Chondrocyte (in vitro differentiated cells): Measurements from ENCODE around the gene RNF151. TPM values are rescaled to one million over a fixed set of nuclear protein-coding genes. Genes with fewer than 3 reads are reported as not detected.
A peak's percentile ranks its signal among the peaks of the same experiment; 100 is the strongest.

ENCODE experiments used
- DNase-seq: peaks from one replicate; pipeline ENCODE4 v3.0.0; 2021; ENCODE audit warnings: mixed read lengths, low spot score
- H3K27ac Mint-ChIP-seq: one replicate; pipeline ENCODE4 v1.8.0; 2021; ENCODE audit warnings: mild to moderate bottlenecking, moderate library complexity, mixed read lengths; ENCODE audit not compliant: unreplicated experiment
- H3K27me3 Mint-ChIP-seq: 2 replicates; pipeline ENCODE4 v1.8.0; 2021; ENCODE audit warnings: low read depth, mixed read lengths
- H3K36me3 Mint-ChIP-seq: 2 replicates; pipeline ENCODE4 v1.8.0; 2021; ENCODE audit warnings: low read depth, mixed read lengths
- H3K4me1 Mint-ChIP-seq: 2 replicates; pipeline ENCODE4 v1.8.0; 2021; ENCODE audit warnings: low read depth, mild to moderate bottlenecking, mixed read lengths
- H3K4me3 Mint-ChIP-seq: one replicate; pipeline ENCODE4 v1.8.0; 2021; ENCODE audit warnings: mild to moderate bottlenecking, moderate library complexity, mixed read lengths; ENCODE audit not compliant: unreplicated experiment
- H3K9me3 Mint-ChIP-seq: 2 replicates; pipeline ENCODE4 v1.8.0; 2021; ENCODE audit warnings: low read depth, mixed read lengths
- total RNA-seq: library from RNA; stranded (reverse); gene quantifications from 3 replicates; pipeline ENCODE4 v1.2.1, GENCODE V29; 2021
- TF ChIP-seq, protein P1 (sequence below): fragments of 200-600 bp; sonication (generic); IDR thresholded peaks from 2 replicates; pipeline ENCODE4 v1.5.0; 2021; ENCODE audit warnings: antibody characterized with exemption, mild to moderate bottlenecking, moderate library complexity

The RNF151 gene
- total RNA-seq, 1 donor from 2014 or later, result not detected

DNA sequence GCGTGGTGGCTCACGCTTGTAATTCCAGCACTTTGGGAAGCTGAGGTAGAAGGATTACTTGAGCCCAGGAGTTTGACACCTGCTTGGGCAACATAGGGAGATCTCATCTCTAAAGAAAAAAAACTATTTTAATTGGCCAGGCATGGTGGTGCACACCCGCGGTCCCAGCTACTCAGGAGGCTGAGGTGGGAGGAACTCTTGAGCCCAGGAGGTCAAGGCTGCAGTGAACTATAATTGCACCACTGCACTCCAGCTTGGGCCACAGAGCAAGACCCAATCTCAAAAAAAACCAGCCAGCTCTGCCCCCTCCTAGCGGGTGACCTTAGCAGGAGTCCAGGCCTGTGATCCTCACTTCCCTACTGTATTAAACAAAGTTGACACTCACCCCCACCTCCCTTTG is 42.6 kb upstream of the RNF151 start:
- H3K27me3 Mint-ChIP-seq, result peaks cover 26% of the 10 kb centered on the region
- H3K9me3 Mint-ChIP-seq, result no peaks in the 10 kb centered on the region
- TF ChIP-seq, protein P1, sequence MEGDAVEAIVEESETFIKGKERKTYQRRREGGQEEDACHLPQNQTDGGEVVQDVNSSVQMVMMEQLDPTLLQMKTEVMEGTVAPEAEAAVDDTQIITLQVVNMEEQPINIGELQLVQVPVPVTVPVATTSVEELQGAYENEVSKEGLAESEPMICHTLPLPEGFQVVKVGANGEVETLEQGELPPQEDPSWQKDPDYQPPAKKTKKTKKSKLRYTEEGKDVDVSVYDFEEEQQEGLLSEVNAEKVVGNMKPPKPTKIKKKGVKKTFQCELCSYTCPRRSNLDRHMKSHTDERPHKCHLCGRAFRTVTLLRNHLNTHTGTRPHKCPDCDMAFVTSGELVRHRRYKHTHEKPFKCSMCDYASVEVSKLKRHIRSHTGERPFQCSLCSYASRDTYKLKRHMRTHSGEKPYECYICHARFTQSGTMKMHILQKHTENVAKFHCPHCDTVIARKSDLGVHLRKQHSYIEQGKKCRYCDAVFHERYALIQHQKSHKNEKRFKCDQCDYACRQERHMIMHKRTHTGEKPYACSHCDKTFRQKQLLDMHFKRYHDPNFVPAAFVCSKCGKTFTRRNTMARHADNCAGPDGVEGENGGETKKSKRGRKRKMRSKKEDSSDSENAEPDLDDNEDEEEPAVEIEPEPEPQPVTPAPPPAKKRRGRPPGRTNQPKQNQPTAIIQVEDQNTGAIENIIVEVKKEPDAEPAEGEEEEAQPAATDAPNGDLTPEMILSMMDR, result no peak
- no peak overlapping the region for H3K27ac Mint-ChIP-seq
- H3K4me3 Mint-ChIP-seq, result no peak overlapping the region
- DNase-seq, result no peak
- peaks cover 15% of the 10 kb centered on the region for H3K4me1 Mint-ChIP-seq
- H3K36me3 Mint-ChIP-seq, result peaks cover 1% of the 10 kb centered on the region

- Mint-ChIP-seq H3K27me3 (peaks cover 12% of the 10 kb centered on the region), H3K27ac (no peak overlapping the region), H3K4me1 (peaks cover 12% of the 10 kb centered on the region), H3K4me3 (no peak overlapping the region), H3K36me3 (peaks cover 1% of the 10 kb centered on the region), H3K9me3 (no peaks in the 10 kb centered on the region)
- TF ChIP-seq, protein P1, result no peak
- DNase-seq, result no peak
These were observed 40.4 kb upstream of the RNF151 start for GRCh38 chr16:1926271-1926670.

GRCh38 chr16:1929105-1929504 is 37.6 kb upstream of the RNF151 start:
- Mint-ChIP-seq H3K4me1 (peaks cover 3% of the 10 kb centered on the region), H3K27me3 (no peaks in the 10 kb centered on the region), H3K27ac (no peak overlapping the region), H3K36me3 (no peaks in the 10 kb centered on the region), H3K4me3 (peak overlapping the region; percentile 64), H3K9me3 (no peaks in the 10 kb centered on the region)
- TF ChIP-seq, protein P1, result no peak
- DNase-seq, result no peak

GRCh38 chr16:1929578-1930337 is 36.9 kb upstream of the RNF151 start:
- Mint-ChIP-seq H3K4me3 (peak overlapping the region; percentile 65), H3K27me3 (no peaks in the 10 kb centered on the region), H3K27ac (no peak overlapping the region), H3K9me3 (no peaks in the 10 kb centered on the region), H3K4me1 (peaks cover 3% of the 10 kb centered on the region), H3K36me3 (no peaks in the 10 kb centered on the region)
- DNase-seq, result peak; percentile 96
- TF ChIP-seq, protein P1, result peak; percentile 97

DNA sequence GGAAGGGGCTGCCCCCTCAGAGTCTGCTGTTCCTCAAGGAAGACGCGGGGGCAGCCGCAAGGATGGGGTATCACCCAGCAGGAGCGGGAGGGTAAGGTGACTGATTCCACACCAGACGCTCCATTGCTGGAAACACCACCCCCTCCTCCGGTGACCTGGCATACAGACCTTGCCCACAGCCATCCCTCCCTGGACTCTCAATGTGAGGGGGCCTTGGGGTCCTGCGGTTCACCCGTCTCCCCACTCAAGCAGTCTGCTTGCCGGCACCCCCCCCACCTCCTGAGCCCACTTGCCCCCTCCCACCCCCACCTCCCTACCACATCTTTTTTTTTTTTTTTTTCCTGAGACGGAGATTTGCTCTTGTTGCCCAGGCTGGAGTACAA is 36.3 kb upstream of the RNF151 start:
- Mint-ChIP-seq H3K27me3 (no peaks in the 10 kb centered on the region), H3K36me3 (no peaks in the 10 kb centered on the region), H3K4me3 (no peak overlapping the region), H3K27ac (no peak overlapping the region), H3K9me3 (no peaks in the 10 kb centered on the region), H3K4me1 (peaks cover 3% of the 10 kb centered on the region)
- TF ChIP-seq, protein P1, result no peak
- no peak for DNase-seq
